Germinal center (tissue), 1 donor: ENCODE data around the gene TWNK.

Experiments used
- DNase-seq: peaks from one replicate; pipeline ENCODE4 v3.0.0; 2012; ENCODE audit warnings: mixed read lengths, low spot score

Gene TWNK

GRCh38 chr10:101012525-101013364 is 25.4 kb downstream of the TWNK start:
- peak; percentile 83 for DNase-seq

GRCh38 chr10:101013365-101013825 is 26.1 kb downstream of the TWNK start:
- DNase-seq = no peak

DNA sequence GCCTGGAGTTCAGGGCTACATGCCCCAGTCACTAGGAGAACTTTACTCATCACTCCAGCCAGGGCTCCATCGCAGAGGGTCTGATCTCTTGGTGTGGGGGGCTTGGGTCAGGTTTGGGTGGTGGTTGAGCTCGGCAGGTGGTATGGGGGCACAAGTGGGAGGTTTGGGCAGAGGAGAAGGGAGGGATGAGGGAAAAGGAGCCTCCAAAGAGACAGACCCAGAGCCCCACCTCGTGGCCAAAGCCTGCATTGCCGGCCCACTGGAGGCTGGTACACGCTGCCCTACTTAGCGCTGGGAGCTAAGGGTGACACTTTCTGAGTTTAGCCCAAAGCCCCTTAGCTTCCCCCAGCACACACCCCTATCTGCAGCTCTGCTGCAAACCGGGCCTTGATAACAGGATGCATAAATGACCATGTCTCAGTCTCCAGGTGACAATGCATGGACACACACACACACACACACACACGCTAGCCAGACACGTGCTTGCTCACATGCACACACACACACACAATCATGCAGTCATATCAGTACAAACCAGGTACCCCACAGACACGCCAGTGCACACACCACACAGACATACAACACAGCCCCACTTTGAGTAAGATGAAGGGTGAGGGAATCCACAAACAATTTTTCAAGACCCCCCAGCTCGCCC is 27.0 kb downstream of the TWNK start:
- peak; percentile 82 for DNase-seq

- DNase-seq = no peak
Observed at GRCh38 chr10:101014966-101015581, 27.7 kb downstream of the TWNK start.

DNA sequence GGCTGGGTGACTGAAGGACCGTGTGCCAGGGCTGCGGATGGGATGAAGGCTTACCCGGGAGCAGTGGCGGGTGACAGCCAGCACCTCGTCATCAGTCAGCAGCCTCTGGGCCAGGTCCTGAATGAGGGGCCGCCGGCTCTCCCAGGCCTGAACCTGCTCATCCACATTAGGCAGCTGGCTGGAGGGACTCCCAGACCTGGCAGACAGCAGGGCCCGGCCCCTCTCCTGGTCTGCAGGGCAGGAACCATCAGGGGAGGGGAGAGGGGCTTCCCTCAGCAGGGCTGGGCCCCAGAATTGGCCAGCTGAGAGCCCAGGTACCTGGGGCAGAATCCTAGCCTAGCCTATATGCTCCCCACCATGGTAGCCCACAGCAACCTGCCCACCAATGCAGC is 28.2 kb downstream of the TWNK start:
- DNase-seq = no peak

GRCh38 chr10:101016814-101017213 is 29.5 kb downstream of the TWNK start:
- no peak for DNase-seq

DNA sequence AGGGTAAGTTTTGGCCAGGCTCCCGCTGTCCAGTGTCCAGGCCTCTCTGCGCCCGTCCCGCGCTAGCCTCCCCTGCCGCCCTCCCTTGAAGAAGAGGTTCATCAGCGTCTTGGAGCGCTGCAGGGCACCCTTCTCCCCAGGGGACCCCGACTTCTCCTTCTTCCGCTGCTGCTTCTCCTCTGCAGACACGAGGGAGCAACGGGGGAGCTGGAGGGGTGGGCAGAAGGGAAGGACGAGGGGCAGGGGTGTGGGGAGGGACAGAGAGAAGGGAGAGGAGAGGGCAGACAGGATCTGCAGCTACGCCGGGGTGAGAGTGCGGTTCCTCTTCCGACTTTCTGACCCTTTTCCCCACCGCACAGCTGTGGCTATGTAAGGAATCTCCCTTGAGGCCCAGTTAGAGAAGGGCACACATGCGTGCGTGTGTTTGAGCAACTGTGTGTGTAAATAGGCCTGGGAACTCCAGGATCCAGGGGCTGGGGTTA is 30.8 kb downstream of the TWNK start:
- DNase-seq = peak; percentile 29

GRCh38 chr10:101018600-101019439 is 31.5 kb downstream of the TWNK start:
- DNase-seq = peak; percentile 68

DNA sequence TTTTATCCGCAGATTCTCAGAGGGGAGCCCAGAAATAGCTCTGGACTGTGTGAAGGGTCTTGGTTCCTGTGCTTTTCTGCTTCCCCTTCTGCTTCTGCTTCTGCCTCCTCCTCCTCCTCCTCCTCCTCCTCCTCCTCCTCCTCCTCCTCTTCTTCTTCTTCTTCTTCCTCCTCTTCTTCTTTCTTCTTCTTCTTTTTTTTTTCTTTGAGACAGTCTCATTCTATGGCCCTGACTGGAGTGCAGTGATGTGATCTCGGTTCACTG is 32.0 kb downstream of the TWNK start:
- no peak for DNase-seq

DNA sequence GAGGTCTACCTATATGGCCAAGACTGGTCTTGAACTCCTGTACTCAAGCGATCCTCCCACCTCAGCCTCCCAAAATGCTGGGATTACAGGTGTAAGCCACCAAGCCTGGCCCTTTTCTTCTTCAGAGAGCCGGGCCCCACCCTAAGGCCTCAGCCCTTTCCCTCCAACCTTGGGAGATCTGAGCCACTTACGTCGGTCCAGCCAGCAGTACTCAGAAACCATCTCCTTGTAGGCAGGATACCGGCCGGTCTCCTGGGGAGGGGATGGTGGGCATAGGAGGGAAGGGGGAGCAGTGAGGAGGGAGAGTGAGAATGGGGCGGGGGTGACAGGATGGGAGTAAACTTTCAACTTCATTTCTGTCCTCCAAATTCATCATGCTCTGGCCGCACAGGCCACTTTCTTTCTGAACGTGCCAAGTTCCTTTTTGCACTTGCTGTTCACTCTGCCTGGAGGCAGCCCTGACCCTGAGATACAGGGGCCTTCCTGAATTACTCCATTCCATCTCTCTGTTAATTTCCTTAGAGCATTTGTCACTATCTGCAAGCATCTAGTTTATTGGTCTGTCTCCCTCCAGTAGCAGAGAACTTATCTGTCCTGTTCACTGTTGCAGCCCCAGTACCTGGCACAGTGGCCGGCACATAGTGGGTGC is 33.2 kb downstream of the TWNK start:
- DNase-seq = no peak

DNA sequence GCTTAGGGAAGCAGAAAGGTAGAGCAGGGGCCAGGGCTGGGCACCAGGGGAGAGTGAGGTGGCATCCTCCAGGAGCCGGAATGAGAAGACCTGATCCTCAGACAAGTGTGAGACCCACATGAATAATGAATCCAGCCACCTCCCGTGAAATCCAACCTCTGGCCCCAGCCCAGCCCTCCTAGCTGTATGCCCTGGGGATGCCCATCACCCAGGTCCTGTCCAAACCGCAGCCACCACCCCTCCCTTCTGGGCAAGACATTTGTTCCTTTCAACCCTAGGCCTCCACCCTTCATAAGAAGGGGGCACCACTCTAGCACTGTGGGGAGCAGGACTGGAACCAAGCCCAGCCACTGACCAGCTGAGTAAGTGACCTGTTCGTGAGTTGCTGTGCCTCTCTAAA is 33.9 kb downstream of the TWNK start:
- DNase-seq = no peak

DNA sequence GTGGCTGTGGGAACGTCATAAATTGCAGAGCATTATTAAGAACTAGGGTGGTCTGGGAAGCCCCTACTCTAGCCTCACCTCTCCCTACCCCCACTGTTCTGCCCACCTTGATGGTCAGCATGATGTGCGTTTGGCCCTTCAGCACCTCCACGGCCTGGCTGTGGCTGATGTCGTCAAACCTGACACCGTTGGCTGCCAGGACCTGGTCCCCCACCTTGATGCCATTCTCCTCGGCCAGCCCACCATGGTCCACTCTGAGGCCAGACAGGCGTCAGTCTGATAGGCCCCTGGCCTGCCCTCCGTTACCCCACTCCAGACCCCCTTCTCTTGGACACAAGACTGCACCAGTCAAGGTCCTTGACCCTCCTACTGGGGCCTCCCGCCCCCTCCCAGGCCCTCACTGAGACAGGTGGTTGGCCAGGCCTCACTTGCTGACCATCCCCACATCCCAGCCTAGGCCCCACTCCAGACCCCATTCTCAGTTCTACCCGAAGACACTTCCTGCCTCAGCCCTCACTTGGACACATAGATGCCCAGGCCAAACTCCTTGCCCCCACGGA is 34.4 kb downstream of the TWNK start:
- no peak for DNase-seq

DNA sequence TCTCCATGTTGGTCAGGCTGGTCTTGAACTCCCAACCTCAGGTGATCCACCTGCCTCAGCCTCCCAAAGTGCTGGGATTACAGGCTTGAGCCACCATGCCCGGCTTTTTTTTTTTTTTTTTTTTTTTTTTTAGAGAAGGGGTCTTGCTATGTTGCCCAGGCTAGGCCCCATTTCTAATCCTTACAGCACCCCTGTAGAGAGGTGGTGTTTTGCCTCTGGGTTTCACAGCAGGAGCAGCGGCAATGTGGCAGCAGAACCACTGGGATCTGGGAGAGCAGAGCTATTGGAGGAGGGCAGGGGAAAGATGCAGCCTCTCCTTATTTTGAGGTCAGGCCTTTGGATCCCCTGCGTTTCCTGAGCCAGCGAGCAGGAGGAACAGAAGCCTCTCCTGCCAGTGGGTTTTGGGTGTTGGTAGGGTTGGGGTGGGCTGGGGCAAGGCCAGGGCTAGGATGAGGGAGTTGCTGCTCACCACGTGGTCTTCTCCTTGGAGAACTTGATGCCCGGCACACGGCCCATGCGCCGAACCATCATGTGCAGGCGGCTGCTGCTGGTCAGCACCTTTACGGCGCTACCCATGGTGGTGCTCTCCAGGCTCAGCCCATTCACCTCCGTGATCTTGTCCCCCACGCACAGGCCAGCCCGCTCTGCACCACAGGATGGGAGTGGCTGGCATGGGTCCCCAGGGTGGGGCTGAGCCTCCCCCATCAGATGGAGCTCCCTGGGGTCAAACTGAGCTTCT is 35.8 kb downstream of the TWNK start:
- DNase-seq = no peak

DNA sequence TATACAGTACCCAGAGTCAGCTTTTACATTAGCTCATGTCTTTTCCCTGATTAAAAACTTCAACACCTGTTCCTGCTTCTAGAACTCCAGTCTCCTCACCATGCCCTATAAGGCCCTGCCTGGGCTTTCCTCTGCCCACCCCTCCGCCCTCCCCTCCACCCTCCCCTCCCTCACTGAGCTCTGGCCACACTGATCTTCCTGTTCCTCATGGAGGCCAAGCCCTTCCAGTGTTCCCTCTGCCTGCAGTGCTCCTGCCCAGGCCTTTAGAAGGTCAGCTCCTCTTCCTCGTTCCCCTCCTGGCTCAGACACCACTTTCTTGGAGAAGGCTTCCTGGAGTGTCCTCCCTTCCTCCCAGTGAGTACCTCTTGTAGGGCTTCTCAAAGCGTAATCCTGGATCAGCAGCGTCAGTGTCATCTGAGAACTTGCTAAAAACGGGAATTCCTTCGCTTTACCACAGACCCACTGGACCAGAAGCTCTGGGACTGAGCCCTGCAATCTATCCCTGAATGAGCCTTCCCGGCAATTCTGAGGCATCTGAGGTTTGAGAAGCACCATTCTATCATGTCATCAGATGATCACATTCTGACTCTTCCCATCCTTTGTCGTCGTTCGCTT is 39.9 kb downstream of the TWNK start:
- no peak for DNase-seq

GRCh38 chr10:101028446-101029337 is 41.3 kb downstream of the TWNK start:
- DNase-seq = no peak

DNA sequence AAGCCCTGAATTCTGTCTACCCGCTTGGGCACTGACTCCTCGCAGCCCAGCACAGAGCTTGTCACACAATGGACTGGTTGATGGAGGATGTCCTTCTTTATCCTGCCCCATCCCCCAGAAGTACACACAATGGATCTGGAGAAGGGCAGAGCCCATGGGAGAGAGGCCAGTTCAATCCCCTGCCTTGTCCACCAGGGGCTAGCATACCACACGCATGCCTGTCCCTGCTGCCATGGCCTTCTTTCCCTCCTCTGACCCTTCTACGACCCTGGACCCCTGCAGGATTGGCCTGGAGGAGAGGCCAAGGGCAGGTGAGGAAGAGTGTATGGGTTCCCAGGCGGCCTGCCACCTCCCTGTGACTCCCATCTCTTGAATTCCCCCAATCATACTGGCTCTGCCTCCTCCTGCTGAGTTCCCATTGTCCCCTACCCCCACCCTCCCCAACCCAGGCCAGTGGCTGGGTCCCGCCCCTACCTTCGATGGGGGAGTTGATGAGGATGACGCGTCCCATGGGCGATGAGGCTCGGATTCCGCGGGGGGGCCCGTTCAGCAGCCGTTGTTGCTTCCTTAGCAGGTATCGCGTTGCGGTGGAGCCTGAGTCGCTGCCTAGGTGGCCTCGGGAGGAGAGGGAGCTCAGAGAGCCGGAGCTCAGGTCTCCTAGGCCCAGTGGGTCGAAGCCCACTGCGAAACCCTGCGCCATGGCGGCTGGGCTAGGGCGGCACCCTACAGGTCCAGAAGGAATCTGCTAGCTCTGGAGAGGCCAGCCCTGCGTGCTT is 42.4 kb downstream of the TWNK start:
- DNase-seq = no peak

DNA sequence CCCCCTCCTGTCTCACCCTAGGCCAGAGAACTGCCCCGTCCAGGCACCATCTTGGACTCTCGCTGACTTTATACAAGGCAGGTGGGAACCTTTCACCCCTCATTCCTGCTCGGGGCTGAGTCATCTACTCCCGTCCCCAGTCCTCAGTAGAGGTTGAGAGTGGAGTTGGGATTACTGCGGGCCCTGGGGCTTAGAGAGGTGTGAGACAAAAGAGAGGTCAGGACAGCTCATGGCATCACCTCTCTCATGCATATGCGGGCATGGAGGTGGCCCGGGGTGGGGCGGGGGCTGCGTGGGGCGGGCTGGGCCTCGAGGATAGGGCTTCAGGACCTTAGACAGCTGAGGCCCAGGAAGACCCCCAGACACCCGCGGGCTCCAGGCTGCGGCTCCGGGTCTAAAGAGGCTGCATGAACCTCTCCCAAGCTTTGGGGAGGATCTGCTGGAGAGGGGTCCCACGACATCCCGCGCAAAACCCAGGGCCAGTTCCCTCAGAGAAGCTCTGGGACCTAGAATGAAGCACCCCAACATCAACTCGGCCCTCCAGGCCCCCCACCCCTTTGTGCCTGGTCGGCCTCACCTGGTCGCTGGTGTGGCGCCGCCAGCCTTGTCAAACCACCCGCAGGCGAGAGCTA is 43.3 kb downstream of the TWNK start:
- DNase-seq = no peak
